HG02884 (cell line): ENCODE results near the gene ARPC2.
"Not testable (repeated sequence)": the region's sequence is repeated elsewhere in the genome, so short reads cannot be mapped to it uniquely, and the experiment has no call there.

Experiments used
- ATAC-seq: cut with Tn5 transposase; IDR thresholded peaks from one replicate; pipeline ENCODE4 v1.9.1; 2021; ENCODE audit warnings: mild to moderate bottlenecking, moderate library complexity; ENCODE audit not compliant: unreplicated experiment

Gene ARPC2

DNA sequence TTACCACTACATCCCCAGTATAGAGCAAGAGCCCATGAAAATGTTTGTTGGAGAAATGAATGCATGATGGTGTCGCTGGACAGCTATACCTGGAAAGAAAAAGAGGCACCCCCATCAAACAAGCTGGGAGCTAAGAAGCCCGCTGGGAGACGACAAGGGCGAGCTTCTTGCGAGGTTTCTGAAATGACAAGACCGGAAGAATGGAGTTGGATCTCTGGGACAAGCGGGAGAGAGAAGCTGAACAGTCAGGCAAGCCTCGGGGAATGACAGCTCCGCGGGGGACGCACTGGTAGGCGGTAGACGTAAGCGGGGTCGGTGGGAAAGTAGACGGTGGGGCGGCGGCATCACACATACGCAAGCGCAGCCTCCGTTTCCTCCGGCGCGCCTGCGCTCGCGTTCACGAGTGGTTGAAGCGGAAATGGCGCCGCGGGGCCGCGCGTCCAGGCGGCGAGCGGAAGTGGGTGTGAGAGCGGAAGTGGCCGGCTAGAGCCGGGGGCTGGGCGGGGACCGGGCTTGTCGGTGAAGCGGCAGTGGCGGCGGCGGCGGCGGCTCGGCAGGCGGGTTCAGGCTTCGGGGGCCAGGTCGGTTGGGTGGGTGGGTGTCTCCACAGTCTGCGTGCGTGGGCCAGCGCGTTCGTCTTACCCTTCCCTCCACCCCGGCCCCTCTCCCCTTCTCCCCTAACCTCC is at the start of gene ARPC2:
Gene ARPC2, plus strand, starts transcription at position 516 of the 686 bp plus-strand sequence. CDS start 282 bp downstream, outside the sequence.
- peak; percentile 51 for ATAC-seq

DNA sequence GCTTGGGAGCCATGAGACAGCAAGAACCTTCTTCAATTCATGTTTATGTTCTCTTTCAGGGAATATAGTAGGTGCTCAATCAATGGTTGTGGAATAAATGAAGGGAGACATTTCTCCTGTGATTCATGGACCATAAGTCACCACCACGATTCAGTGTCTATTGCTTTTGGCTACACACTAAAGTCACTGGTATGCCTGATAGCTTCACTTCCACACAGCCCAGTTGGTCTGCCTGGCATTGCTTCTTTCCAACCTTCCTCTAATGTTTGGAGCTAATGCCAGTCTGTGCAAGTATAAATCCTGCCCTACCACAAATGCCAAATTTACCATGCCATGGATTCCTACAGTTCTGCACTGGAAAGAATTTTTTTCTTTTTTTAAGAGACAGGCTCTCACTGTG is 49.0 kb upstream of the ARPC2 start:
- ATAC-seq = no peak

DNA sequence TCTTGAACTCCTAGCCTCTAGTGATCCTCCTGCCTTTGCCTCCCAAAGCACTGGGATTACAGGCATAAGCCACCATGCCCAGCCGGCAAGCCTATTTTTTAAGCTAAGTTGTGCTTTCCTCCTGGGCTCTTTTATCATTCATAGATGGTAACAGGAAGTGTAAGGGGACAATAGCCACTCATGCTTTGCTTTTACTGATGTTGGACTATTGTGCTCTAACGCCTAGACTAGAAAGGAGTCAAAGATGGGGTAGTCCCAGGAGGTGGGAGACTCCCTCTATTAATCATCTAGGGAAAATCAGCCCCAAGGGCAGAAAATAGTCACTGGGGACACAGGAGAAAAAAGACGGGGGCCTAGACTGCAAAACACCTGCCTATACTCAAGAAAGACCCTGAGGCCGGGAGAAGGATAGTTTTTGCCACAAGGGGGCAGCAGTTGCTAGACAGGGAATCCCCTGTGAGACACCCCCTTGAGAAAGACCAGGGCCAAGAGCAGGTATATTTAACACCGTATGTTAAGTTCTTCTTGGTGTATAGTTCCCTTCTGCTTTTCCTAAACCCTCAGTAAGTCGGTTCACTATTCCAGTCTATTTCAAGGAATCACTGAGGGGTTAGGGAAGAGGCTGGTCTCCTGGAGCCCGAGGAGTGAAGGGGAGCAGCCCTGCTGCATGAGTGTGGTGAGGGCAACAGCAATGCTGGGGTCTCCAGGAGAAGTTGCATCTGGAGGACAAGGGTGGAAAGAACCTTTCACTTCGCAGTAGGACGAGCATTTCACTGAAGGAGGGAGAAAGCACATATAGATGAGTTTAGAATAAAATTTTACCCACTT is 48.1 kb upstream of the ARPC2 start:
- ATAC-seq = no peak

DNA sequence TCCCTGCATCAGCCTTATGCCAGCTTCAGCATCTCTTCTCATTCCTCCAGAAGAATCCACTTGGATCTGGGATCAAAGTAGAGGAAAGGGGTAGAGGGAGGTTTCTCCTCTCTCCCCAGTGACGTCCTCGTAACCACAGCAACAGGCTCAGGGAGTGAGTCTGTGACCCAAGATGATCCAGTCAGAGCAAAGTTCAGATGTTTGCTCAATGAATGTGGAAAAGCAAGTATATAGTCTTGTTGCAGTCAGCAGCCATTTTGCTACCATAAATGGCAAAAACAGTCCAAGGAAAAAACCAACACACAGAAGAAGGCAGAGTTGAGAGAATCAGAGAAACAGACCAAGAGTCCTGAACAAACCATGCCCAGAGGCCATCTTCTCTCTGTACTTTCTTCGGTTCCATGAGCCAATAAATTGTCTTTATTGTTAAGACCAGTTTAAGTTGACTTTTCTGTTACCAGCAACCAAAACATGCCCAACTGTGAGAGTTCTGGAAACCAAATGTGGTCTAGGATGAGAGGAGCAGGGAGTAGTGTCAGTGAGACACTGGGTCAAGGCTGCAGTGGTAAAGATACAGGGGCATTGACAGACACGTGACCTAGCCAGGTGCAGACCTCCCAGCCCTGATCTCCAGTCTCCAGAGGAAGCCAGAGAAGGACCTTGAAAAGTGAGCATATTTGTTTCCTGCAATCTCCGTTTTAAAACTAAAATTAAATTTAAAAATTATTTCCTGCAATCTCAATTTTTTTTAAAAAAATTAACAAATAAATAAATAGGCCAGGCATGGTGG is 47.0 kb upstream of the ARPC2 start:
- no peak for ATAC-seq

DNA sequence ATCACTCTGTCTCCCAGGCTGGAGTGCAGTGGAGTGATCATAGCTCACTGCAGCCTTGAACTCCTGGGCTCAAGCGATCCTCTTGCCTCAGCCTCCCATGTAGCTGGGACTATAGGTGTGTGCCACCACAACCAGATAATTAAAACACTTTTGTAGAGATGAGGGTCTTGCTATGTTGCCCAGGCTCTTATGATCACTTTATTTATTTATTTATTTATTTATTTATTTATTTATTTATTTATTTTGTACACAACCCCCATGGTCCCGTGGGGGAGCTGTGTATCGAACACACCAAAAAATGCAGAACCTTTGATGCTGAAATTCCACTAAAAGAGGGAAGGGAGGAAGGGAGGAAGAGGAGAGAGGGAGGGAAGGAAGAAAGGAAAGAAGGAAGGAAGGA is 45.2 kb upstream of the ARPC2 start:
- ATAC-seq = not testable (repeated sequence)

DNA sequence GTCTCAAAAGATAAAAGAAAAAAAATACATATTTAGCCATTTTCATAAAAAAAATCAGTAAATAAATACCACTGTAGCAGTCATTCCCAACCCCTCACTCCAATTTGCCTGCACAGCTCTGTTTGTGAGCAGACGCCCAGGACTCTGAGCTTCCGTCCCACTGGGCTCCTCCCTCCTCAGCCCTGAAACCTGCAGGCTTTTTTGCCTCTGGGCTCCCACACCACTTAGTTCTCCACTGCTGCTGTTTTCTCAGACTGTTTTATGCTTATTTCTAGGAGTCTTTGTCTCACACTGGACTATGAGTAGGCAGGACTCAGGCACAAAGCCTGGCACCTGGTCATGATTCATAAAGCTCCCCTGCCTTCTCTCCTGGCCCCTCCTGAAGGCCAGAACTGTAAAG is 44.1 kb upstream of the ARPC2 start:
- ATAC-seq = no peak

DNA sequence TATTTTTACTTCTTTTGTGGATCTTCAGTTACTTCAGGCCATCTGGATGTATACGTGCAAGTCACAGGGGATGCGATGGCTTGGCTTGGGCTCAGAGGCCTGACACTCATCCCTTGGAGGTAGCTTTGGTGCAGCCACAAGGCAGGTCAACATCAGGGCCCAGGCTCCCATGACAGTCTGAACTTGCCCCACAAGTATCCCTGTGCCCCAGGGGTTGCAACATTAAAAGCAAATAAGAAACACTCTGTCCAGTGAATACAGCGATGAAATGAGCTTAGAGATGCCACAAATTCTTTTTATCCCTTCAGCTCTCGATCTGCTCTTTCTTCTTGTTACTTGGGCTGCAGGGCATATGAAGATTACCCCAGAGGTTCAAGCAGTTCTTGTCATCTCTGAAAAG is 37.2 kb upstream of the ARPC2 start:
- no peak for ATAC-seq

DNA sequence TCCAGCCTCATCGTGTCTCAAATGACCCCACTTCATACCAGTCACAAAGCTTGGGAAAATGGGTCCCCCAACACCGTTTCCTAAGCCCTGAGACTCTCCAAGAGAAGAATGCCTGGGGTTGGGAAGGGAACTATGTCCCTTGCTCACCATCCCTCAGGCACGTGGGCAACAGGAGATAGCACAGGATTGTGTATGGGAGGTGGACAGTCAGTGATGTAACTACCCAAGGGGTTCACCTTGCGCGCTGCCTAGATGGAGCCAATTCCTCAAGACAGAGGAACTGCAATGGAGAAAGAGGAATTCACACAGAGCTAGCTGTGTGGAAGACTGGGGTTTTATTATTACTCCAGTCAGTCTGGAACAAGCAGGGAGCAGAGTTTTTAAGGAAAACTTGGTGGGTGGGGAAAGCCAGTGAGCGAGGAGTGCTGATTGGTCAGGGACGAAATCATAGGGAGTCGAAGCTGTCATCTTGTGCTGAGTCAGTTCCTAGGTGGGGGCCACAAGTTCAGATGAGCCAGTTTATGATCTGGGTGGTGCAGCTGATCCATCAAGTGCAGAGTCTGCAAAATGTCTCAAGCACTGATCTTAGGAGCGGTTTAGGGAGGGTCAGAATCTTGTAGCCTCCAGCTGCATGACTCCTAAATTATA is 36.4 kb upstream of the ARPC2 start:
- ATAC-seq = no peak

DNA sequence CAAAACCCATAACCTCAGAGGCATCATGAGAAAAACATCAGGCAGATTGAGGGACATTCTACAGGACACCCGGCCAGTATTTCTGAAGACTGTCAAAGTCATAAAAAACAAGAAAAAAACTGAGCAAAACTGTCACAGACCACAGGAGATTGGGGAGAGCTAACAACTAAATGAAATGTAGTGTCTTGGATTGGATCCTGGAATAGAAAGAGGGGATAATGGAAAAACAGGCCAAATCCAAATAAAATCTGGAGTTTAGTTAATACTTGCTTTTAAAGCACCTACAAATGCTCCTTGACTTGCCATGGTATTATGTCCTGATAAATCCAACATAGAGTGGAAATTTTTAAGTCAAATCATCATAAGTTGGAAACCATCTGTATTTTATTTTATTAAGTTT is 32.7 kb upstream of the ARPC2 start:
- no peak for ATAC-seq

DNA sequence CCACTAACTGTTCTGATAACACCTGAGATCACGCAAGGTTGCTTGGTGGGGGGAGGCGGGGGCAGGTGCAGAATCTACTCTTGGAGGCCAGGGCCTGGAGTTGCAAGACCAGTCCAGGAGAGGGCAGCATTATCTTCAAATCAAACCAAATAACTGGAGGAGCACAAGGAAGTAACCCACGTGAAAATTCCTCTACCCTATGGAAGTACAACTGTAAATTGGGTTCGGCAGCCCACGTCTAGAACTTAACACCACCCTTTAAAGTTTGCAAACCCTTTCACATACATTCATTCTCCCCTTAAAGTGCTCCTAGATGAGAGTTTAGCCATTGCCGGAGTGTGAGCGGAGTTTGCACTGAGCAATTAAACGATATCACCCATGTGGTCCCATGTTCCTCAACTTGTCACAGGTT is 30.6 kb upstream of the ARPC2 start:
- no peak for ATAC-seq

DNA sequence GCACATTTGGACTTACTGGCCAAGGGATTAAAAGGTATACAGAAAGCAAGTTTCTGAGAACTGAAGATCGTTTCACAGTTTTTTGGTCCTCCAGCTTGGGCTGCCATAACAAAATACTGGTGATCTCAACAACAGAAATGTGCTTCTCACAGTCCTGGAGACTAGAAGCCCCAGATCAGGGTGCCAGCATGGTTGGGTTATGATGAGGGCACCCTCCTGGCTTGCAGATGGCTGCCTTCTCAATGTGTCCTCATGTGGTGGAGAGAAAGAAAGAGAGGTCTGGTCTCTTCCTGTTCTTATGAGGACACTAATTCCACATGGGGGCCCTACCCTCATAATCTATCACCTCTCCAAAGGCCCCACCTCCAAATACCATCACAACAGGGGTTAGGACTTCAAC is 30.1 kb upstream of the ARPC2 start:
- ATAC-seq = no peak

DNA sequence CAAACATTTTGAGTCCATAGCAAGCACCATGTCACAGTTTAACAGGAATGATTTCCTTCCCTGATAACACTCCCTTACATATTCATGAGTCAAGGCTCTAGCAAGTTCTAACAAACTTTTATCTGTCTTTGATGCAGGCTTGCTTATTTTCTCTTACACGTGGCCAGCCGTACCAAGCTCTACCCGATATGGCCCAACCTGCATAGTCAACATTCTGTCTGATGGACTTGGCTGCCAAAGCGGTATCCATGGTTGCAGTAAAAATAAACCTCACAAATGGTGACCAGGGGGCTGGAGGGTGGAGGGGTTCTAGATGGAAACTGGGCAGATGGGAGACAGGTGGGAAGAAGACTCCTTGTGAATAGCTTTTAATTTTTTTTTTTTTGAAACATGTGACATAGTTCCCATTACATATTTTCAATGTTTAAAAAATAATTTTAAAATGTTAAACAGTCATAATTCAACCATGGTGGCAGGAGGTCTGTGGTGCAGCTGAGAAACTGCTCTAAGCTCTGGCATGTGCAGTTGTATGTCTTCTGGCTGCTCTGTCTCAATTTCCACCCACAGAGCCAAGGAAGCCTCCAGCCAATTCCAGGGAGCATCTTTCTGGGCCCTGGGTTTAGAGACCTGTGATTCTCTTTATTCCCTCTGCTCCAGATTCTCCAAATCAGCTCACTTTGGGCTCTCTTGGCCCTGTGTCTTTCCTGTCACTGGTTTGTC is 29.5 kb upstream of the ARPC2 start:
- ATAC-seq = no peak

DNA sequence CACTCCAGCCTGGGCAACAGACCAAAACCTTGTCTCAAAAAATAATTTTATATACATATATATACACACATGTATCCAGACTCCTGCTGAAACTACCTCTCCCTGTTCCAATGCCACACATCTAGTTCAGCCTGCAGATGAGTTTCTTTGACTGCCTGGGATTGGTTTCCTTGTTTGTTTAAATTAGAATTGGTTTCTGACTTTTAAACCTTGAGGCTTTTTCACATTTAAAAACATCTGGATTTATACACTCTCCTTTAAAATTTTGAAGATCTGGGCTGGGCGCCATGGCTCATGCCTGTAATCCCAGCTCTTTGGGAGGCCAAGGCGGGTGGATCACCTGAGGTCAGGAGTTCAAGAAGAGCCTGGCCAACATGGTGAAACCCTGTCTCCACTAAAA is 28.5 kb upstream of the ARPC2 start:
- no peak for ATAC-seq

DNA sequence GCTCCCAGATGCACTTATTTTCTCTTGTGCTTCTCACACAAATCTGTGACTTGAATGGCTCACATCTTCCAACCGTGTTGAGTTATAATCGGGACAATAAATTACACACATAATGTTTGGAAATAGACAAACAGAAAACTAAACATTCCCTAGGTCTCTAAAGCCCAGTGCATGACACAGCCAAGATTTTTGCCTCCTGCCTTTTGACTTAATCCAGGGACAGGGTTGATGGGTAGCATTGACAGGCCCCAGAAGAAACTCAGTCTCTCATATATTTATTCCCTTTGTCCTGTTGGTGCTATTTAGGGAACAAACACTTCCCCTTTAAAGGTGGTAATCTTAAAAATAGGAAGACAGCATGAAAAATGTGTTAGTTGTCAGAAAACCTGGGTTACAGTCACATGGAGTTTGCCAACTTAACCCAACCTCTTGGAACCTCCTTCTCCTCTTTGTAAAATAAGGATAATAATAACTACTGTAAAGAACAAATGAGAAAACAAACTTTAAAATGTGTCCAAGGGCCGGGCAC is 24.0 kb upstream of the ARPC2 start:
- ATAC-seq = no peak

DNA sequence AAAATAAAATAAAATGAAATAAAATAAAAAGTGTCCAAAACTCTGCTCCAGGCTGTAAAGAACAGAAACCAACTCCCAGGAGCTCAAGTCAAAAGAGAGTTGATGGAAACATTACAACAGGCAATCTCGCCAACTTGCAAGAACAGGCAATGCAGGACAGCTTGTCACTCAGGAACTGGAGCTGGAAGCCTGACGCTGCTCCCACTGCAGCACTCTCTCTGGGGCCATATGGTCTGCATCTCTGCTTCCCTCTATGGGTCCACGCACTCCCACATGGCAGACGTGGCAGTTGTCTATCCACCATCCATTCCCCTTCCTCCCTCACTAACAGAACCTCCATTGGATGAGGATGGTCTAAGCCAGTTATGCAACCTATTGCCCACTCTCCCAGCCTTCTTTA is 23.3 kb upstream of the ARPC2 start:
- ATAC-seq = no peak

DNA sequence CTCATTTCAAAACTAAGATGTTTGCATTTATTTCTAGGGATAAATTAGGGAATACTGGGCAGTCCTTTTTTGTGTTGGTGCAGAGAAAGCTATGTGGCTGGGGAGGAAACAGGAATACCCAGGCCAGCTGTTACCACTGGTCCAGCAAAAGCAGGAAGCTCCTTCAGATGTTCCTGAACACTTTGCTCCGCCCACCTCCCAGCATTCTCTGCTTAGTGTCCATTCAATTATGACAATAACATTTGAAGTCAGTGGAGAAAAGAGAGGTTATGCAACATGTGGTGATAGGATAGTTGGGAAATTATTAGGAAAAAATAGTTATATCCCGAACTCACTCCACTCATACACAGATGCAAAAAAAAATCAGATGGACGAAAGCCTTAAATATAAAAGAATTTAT is 22.1 kb upstream of the ARPC2 start:
- ATAC-seq = no peak

DNA sequence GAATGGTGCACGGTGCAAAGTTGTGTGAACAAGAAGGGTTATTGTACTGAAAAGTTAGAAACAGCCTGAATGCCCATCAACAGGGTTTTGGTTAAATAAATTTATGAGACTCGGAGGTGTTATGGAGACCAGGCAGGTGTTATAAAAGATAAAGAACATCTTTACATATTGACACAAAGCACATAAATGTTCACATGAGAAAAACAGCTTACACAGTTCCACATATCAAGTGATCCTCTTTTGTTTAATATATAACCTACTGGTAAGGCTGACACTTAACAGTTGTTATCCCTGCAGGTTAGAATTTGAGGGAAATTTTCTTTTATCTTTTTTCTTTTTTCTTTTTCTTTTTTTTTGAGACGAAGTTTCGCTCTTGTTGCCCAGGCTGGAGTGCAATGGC is 20.0 kb upstream of the ARPC2 start:
- no peak for ATAC-seq

DNA sequence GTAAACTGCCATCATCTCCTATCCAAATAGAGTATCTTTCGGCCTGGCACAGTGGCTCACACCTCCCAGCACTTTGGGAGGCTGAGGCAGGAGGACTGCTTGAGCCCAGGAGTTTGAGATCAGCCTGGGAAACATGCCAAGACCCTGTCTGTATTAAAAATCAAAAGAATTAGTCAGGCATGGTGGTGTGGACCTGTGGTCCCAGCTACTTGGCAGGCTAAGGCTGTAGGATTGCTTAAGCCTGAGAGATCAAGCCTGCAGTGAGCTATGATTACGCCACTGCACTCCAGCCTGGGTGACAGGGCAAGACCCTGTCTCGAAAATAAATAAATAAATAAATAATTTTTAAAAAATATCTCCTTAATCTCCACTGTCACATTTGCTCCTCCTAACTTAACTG is 14.7 kb upstream of the ARPC2 start:
- no peak for ATAC-seq

DNA sequence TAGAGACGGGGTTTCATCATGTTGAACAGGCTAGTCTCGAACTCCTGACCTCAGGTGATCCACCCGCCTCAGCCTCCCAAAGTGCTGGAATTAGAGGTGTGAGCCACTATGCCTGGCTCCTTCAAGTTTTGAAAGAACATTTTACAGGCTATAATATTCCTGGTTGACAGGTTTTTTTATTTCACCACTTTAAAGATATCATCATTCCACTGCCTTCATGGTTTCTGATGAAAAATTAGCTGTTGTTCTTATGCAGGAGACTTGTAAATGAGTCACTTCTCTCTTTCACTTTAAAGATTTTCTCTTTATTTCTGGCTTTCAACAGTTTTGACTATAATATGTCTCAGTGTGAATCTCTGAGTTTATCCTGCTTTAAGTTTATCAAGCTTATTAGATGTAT is 7.9 kb upstream of the ARPC2 start:
- ATAC-seq = no peak

DNA sequence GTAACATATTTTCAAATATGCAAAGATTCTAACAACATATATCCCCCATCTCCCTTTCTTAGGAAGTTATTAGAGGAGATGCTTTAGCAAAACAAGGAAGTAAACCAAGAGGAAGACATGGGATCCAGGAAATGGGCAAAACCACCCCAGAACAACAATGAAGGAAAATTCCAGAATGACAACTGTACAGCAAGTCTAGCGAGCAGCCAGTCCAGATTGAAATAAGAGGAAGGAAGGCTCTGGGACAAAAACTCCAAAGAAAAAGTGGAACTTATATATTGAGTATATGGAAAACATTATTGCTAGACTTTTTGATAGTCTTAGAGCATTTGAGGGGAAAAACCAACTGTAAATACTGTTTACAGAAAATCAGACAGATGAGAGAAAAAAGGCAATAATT is 2.9 kb upstream of the ARPC2 start:
- ATAC-seq = no peak
